GM19463 (cell line): ENCODE results near the gene DHRS7B.
A peak's percentile ranks its signal among the peaks of the same experiment; 100 is the strongest.
"Not testable (repeated sequence)": the region's sequence is repeated elsewhere in the genome, so short reads cannot be mapped to it uniquely, and the experiment has no call there.

Source experiments
- ATAC-seq: cut with Tn5 transposase; IDR thresholded peaks from one replicate; pipeline ENCODE4 v1.9.1; 2021; ENCODE audit warnings: mild to moderate bottlenecking, moderate library complexity; ENCODE audit not compliant: unreplicated experiment

The DHRS7B gene

GRCh38 chr17:21202512-21202911 lies 75.7 kb downstream of the DHRS7B start:
- no peak for ATAC-seq

GRCh38 chr17:21204935-21205334 lies 78.2 kb downstream of the DHRS7B start:
- ATAC-seq = no peak

- ATAC-seq = no peak
These were observed 81.6 kb downstream of the DHRS7B start for GRCh38 chr17:21208352-21208751.

GRCh38 chr17:21209511-21210175 lies 82.9 kb downstream of the DHRS7B start:
- ATAC-seq = no peak

GRCh38 chr17:21210411-21211076 lies 83.8 kb downstream of the DHRS7B start:
- ATAC-seq = no peak

GRCh38 chr17:21211825-21212479 lies 85.2 kb downstream of the DHRS7B start:
- no peak for ATAC-seq

- ATAC-seq = no peak
These were observed 86.3 kb downstream of the DHRS7B start for GRCh38 chr17:21212826-21213637.

- peak; percentile 12 for ATAC-seq
These were observed 86.9 kb downstream of the DHRS7B start for GRCh38 chr17:21213638-21214014.

GRCh38 chr17:21214015-21214776 lies 87.4 kb downstream of the DHRS7B start, which contains the start of gene TMEM11:
TMEM11 (minus strand) TSS chr17:21214161; CDS start chr17:21214152, 9 bp downstream.
- ATAC-seq = peak; percentile 81

GRCh38 chr17:21214777-21215541 lies 88.2 kb downstream of the DHRS7B start:
- peak; percentile 4 for ATAC-seq

GRCh38 chr17:21215935-21216334 lies 89.2 kb downstream of the DHRS7B start:
- ATAC-seq = no peak

GRCh38 chr17:21217346-21217745 lies 90.6 kb downstream of the DHRS7B start:
- ATAC-seq = no peak

- no peak for ATAC-seq
These were observed 91.3 kb downstream of the DHRS7B start for GRCh38 chr17:21218101-21218500.

- ATAC-seq = no peak
These were observed 92.1 kb downstream of the DHRS7B start for GRCh38 chr17:21218831-21219380.

GRCh38 chr17:21223086-21223485 lies 96.3 kb downstream of the DHRS7B start:
- ATAC-seq = no peak

- ATAC-seq = not testable (repeated sequence)
These were observed 100.5 kb downstream of the DHRS7B start for GRCh38 chr17:21227277-21227676.

- no peak for ATAC-seq
These were observed 101.3 kb downstream of the DHRS7B start for GRCh38 chr17:21228111-21228510.

- ATAC-seq = no peak
These were observed 102.1 kb downstream of the DHRS7B start for GRCh38 chr17:21228845-21229244.

GRCh38 chr17:21231533-21231932 lies 104.8 kb downstream of the DHRS7B start:
- no peak for ATAC-seq
